ENCODE data around the gene CTNNA3. TPM values are rescaled to one million over a fixed set of nuclear protein-coding genes. Genes with fewer than 3 reads are reported as not detected.

Gene CTNNA3
- total RNA-seq, 4 donors from 2014 or later: 0.68 to 75.2 (median 1.4) TPM

GRCh38 chr10:66684581-66684980 lies 1011.4 kb downstream of the CTNNA3 start:
- intact Hi-C loops (cut with DNase I; ENCODE audit: low total_unique reads) (no loop called here), in situ Hi-C loops (cut with MboI; ENCODE audit: low pct_ligation_motif_present in 1 of 4, low pct_unique_long_range_greater_than_20kb in 1 of 4, low sequenced_read_pairs in 3 of 4) (no loop called here)
- H3K9me3 ChIP-seq: no peaks in the 10 kb centered on the region
- H3K36me3 ChIP-seq: no peaks in the 10 kb centered on the region
- H3K27me3 ChIP-seq: no peaks in the 10 kb centered on the region
- DNase-seq: no peak
- H3K4me1 ChIP-seq: no peaks in the 10 kb centered on the region
- WGBS, 2 donors (ENCODE audit: low coverage in 1 of 2): 53 to 61% methylated on average over 3 of the region's 3 CpGs
- no peak overlapping the region for H3K4me3 ChIP-seq
- H3K27ac ChIP-seq: no peak overlapping the region
- TF ChIP-seq CTCF (IDR thresholded peaks at IDR 0.05) (no peak), POLR2AphosphoS5 (IDR thresholded peaks at IDR 0.05) (no peak), POLR2A (IDR thresholded peaks at IDR 0.05) (no peak), EP300 (IDR thresholded peaks at IDR 0.05; ENCODE audit: low read depth) (no peak)

- Histone ChIP-seq H3K4me1 (no peaks in the 10 kb centered on the region), H3K36me3 (no peaks in the 10 kb centered on the region), H3K27ac (no peak overlapping the region), H3K4me3 (no peak overlapping the region), H3K9me3 (no peaks in the 10 kb centered on the region), H3K27me3 (no peaks in the 10 kb centered on the region)
- in situ Hi-C loops (cut with MboI; ENCODE audit: low pct_ligation_motif_present in 1 of 4, low pct_unique_long_range_greater_than_20kb in 1 of 4, low sequenced_read_pairs in 3 of 4): no loop called here
- no peak for DNase-seq
- intact Hi-C loops (cut with DNase I; ENCODE audit: low total_unique reads): no loop called here
- no peak for TF ChIP-seq EP300 (IDR thresholded peaks at IDR 0.05; ENCODE audit: low read depth)
- no peak for TF ChIP-seq CTCF (IDR thresholded peaks at IDR 0.05)
- no peak for TF ChIP-seq POLR2AphosphoS5 (IDR thresholded peaks at IDR 0.05)
- no peak for TF ChIP-seq POLR2A (IDR thresholded peaks at IDR 0.05)
- WGBS, 2 donors (ENCODE audit: low coverage in 1 of 2): 89 to 100% methylated on average over 1 of the region's 1 CpG
These were observed 1015.1 kb downstream of the CTNNA3 start for GRCh38 chr10:66680886-66681285.

- Histone ChIP-seq H3K27ac (no peak overlapping the region), H3K36me3 (no peaks in the 10 kb centered on the region), H3K9me3 (no peaks in the 10 kb centered on the region), H3K27me3 (no peaks in the 10 kb centered on the region), H3K4me1 (no peaks in the 10 kb centered on the region), H3K4me3 (no peak overlapping the region)
- TF ChIP-seq POLR2AphosphoS5 (IDR thresholded peaks at IDR 0.05) (no peak), CTCF (IDR thresholded peaks at IDR 0.05) (no peak), EP300 (IDR thresholded peaks at IDR 0.05; ENCODE audit: low read depth) (no peak), POLR2A (IDR thresholded peaks at IDR 0.05) (no peak)
- no peak for DNase-seq
- 85 to 88% methylated on average over 3 of the region's 3 CpGs for WGBS, 2 donors (ENCODE audit: low coverage in 1 of 2)
- intact Hi-C loops (cut with DNase I; ENCODE audit: low total_unique reads): no loop called here
- in situ Hi-C loops (cut with MboI; ENCODE audit: low pct_ligation_motif_present in 1 of 4, low pct_unique_long_range_greater_than_20kb in 1 of 4, low sequenced_read_pairs in 3 of 4): no loop called here
These were observed 1017.5 kb downstream of the CTNNA3 start for GRCh38 chr10:66678521-66678920.

GRCh38 chr10:66673071-66673470 lies 1022.9 kb downstream of the CTNNA3 start:
- TF ChIP-seq POLR2A (IDR thresholded peaks at IDR 0.05): no peak
- TF ChIP-seq EP300 (IDR thresholded peaks at IDR 0.05; ENCODE audit: low read depth): no peak
- TF ChIP-seq CTCF (IDR thresholded peaks at IDR 0.05): no peak
- no peak for TF ChIP-seq POLR2AphosphoS5 (IDR thresholded peaks at IDR 0.05)
- Histone ChIP-seq H3K27me3 (no peaks in the 10 kb centered on the region), H3K4me1 (no peaks in the 10 kb centered on the region), H3K9me3 (no peaks in the 10 kb centered on the region), H3K36me3 (no peaks in the 10 kb centered on the region), H3K4me3 (no peak overlapping the region), H3K27ac (no peak overlapping the region)
- in situ Hi-C loops (cut with MboI; ENCODE audit: low pct_ligation_motif_present in 1 of 4, low pct_unique_long_range_greater_than_20kb in 1 of 4, low sequenced_read_pairs in 3 of 4) (no loop called here), intact Hi-C loops (cut with DNase I; ENCODE audit: low total_unique reads) (no loop called here)
- WGBS, 2 donors (ENCODE audit: low coverage in 1 of 2): 70 to 76% methylated on average over 2 of the region's 2 CpGs
- DNase-seq: no peak
